GM18508 (cell line): Measurements from ENCODE around the gene VEGFB.

Experiments used
- ATAC-seq: cut with Tn5 transposase; IDR thresholded peaks from one replicate; pipeline ENCODE4 v1.9.1; 2021; ENCODE audit warnings: moderate number of reproducible peaks; ENCODE audit not compliant: insufficient read depth, unreplicated experiment

The VEGFB gene

DNA sequence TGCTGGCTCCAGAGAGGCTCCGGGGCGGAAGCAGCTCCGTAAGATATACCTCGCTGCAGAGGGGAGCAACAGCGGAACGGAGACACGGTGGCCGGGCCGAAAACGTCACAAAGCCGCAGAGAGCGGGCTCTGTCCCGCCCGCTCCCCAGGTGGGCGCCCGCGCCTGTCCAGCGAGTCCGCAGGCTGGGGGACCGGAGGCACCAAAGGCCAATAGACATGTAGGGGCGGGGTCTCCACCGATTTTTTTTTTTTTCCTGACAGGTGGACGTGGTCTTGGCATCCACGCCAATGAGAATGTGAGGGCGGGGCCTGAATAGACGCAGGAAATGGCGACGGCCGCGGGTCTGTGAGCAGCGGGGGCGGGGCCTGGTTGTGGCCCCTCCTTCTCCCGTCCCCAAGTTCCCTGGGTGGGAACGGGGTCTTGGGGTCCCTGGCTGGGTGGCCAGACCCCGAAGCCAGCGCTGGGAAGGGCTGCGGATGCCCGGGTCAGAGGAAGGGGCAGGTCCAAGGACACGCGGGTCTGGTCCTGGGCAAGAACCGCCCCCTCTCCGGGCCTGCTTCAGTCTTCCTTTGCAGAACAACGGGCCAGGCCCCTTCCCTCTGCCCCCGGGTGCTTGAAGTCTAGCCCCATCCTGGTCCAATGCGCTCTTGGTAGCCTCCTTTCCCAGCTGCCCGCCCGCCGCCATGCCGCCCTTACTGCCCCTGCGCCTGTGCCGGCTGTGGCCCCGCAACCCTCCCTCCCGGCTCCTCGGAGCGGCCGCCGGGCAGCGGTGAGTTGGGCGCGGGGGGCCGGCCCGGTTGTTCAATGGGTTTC is 4.0 kb upstream of the VEGFB start, which contains the start of gene DNAJC4:
Gene DNAJC4, plus strand, starts transcription at position 378 of the 814 bp plus-strand sequence. Its CDS starts 307 bp downstream, at position 685.
- no peak for ATAC-seq

DNA sequence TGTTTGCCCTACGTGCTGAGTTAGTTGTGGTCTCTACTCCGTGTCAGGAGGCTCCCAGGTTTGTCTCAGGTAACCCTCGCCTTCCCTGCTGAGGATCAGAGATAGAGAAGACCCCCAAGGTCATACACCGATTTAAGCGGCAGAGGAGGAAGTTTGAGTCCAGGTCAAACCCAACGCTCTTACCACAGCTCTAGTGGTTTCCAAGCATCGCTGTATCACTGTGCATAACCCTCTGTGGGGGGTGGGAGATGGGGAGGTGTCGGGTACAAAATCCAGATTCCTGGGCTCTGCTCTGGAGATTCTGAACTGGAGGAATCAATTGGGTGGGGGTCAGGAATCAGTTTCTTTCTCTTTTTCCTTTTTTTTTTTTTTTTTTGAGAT is 3.4 kb upstream of the VEGFB start:
- ATAC-seq: no peak

DNA sequence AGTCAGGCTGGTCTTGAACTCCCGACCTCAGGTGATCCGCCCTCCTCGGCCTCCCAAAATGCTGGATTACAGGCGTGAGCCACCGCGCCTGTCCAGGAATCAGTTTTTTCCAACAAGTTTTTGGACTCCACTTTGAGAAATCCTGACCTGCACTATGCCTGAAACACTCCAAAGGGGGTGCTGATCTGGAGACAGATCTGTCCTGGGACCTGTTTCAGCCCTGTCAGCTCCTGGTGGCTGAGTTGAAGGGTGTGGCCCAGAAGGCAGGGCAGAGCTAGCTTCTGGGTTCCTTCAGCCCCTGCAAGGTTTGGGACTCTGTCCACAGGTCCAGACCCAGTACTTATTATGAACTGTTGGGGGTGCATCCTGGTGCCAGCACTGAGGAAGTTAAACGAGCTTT is 2.8 kb upstream of the VEGFB start:
- no peak for ATAC-seq

DNA sequence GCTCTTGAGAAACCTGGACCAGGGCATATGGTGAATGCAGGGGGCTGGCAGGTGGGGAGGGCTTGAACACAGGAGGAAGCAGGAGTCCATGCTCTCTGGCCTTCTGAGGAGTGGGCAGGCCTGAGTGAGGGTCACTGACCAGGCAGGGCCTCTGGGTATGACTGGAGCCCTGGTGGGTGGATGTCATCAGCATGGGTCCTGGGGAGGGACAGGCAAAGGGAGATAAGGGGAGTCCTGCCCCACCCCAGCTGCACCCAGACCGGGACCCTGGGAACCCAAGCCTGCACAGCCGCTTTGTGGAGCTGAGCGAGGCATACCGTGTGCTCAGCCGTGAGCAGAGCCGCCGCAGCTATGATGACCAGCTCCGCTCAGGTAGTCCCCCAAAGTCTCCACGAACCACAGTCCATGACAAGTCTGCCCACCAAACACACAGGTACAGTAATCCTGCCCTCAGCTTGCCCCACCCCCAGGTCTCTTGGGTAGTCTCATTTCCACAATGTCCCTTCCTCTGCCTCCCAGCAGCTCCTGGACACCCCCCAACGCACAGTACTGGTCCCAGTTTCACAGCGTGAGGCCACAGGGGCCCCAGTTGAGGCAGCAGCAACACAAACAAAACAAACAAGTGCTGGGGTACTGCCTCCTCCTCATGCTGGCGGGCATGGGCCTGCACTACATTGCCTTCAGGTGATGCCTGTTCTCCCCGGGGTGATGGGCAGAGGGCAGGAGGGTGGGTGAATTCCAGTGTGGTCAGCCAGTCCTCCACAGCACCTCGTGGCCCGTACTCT is 2.0 kb upstream of the VEGFB start:
- ATAC-seq: no peak

DNA sequence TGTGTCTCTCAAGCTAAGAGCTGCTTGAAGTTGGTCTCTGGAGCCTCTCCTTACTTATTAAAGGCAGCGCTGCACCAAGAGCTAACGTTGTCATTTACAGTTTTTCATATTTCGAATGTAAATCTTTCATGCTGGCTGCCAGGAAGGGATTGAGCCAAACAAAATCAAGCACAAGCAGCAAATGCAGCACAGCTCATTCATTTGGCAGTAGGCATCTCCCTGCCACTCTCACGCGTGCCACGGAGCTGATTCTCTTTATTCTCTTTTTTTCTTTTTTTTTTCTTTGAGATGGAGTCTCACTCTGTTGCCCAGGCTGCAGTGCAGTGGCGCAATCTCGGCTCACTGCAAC is 1.4 kb upstream of the VEGFB start:
- no peak for ATAC-seq

DNA sequence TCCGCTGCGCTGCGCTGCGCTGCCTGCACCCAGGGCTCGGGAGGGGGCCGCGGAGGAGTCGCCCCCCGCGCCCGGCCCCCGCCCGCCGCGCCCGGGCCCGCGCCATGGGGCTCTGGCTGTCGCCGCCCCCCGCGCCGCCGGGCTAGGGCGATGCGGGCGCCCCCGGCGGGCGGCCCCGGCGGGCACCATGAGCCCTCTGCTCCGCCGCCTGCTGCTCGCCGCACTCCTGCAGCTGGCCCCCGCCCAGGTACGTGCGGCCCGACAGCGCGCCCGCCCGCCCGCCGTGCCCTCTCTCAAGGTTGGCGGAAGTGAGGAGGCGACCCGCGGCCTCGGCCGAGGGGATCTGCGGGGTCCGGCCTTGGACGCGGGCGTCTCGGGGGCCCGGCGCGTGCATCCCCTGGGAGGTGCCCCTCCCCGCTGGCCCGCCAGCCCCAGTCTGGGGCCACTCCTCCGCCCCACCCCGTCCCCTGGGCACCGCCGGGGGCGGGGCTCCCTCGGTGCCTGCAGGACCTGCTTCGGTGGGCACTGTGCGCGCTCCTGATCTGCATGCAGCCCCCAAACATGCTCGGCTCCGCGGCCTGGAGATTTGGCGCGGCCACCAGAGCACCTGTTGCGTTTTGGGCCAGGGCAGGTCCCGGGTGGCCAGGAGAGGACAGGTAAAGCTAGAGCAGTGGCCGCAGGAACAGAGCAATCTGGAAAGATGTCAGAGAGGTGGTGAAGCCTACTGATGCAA is 429 bp downstream of the VEGFB start:
- no peak for ATAC-seq

DNA sequence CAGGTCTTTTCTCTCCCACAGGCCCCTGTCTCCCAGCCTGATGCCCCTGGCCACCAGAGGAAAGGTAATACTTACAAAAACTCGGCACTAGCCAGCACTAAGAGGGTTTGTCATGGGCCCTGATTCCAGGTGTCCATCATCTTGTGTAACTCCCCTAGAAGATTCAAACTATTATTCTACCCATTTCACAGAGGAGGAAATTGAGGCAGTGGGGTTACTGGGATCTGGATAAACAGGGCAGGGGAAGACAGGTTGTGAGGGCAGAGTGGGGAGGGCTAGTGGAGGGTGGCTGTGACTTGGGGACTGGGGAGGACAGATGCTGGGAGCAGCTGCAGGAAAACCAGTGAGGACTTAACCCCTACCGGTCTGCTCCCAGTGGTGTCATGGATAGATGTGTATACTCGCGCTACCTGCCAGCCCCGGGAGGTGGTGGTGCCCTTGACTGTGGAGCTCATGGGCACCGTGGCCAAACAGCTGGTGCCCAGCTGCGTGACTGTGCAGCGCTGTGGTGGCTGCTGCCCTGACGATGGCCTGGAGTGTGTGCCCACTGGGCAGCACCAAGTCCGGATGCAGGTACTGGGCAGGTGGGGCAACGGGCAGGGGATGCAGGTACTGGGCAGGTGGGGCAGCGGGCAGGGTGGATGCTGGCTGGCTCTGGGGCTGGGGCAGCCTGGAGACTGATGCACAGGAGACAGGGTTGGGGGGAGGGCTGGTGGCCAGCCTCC is 1.2 kb downstream of the VEGFB start:
- ATAC-seq: no peak

DNA sequence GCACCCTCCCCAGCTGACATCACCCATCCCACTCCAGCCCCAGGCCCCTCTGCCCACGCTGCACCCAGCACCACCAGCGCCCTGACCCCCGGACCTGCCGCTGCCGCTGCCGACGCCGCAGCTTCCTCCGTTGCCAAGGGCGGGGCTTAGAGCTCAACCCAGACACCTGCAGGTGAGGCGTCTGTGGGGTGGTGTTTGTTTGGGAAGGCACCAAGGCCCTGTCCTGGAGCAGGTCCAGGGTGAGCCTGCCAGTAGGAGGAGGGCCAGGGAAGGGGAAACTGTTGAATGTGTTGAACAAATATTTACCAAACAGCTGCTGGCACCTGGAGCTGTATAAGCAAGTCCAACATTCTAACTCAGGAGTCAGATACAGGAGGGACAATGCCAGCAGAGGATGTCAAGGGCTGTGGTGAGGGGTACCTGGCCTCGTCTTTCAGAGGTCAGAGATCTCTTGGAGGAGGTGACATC is 3.1 kb downstream of the VEGFB start:
- ATAC-seq: no peak

DNA sequence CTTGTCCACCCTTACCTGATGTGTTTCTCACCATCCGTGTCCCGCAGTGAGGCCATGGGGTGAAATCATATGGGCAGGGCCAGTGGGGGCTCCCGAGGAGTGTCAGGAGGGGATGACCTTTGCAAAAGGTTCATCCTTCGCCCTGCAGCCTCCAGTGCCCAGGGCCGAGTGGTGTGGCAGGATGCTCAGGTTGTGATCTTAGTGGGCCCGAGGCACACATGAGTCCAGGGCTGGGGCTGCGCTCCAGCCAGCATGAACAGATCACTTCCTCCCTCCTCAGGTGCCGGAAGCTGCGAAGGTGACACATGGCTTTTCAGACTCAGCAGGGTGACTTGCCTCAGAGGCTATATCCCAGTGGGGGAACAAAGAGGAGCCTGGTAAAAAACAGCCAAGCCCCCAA is 3.7 kb downstream of the VEGFB start:
- ATAC-seq: no peak

DNA sequence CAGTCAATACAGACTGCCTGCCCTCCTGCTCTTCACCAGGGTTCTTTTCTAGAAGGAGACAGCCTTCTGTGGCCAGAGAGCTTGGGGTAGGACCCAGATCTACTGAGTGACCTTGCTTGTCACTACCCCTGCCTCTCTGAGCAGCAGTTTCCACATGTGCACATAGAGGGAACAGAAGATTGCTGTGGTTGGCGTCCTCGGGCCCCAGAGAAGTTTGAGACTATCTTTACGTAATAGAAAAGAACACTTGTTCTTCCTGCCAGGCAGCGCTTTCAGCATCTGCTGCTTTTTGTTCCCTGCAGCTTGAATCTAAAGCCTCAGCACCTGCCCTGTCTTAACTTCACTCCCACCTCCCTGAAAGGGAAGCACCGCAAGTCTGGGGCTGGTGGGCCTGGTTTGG is 4.6 kb downstream of the VEGFB start:
- ATAC-seq: no peak

DNA sequence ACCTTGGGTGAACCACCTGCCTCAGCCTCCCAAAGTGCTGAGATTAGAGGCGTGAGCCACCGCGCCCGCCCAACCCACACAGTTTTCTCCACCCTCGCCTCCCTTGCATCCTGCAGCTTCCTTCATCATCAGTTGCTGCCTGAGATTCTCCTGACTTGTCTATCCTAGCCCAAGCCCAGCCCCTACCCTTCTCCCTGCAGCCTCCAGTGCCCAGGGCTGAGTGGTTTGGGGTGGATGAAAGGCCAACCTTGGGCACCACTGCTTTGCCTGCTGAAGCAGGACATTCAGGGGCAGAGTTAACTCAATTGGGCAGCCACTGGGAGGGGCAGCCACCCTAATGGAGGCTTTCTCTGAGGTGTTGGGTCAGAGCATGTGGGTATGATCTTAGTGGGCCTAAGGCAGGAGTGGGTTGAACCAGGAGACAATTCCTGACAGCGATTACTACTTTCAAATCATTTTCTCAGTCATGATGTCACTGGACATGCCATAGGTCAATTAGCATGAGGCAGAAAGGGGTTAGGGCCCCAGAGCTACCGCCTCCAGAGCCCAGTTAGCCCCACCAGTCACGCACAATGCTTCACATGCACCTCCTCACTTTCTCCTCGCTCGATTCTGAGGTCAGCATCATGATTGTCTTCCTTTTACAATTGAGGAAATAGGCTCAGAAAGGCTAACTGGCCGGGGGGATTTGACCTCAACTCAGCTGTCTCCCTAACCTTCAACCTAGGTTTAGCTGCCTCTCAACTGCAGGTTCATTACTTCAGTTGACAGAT is 5.5 kb downstream of the VEGFB start:
- ATAC-seq: no peak

DNA sequence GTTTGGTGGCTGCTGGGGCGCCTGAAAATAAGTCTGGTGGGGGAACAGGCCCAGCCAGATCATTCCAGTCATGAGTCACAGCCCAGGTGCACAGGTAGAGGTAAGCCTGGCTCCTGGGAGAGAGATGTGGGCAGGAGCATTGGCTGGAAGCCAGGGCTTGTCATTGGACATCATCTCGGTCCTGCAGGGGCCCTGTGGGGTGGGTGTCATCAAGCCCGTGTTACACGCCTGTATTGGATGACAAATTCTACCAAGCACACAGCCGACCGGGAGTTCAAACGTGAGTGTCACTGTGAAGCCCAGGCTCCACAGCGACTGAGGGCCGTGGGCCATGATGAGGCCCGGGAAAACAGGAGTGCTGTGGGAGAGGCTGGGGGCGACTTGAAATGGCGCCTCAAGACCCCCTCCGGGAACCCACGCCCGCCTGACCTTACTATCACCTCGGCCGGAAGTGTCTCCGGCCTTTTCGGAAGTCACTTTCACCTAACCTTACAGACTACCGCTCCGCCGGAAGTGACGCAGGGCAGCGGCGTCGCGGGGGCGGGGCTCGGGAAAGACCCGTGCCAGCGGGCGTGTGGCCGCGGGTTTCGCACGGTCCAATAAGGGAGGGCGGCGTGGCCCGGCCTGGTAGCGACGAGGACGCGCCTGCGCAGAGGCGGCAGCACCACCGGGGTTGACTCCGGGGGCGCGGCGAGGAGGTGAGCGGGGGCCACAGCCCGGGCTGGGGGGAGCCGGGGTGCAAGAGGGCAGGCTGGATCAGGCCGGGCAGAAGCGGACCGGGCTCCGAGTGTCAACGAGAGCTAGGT is 6.3 kb downstream of the VEGFB start, which contains the start of gene FKBP2:
Gene FKBP2, plus strand, starts transcription at position 661 of the 806 bp plus-strand sequence. CDS start 1,293 bp downstream, outside the sequence.
- ATAC-seq: peak; percentile 38

DNA sequence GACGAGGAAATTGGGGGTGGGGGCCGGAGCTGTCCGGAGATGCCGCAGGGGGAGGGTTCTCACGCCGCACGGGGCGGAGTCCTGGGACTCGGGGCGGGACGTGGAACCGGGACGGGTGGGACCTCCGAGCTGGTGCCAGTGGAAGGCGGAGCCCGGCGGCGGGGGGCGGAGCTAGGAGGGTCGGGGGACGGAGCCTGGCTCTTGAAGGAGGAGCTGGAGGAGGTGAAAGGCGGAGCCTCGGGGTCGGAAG is 6.8 kb downstream of the VEGFB start:
- ATAC-seq: peak; percentile 34

DNA sequence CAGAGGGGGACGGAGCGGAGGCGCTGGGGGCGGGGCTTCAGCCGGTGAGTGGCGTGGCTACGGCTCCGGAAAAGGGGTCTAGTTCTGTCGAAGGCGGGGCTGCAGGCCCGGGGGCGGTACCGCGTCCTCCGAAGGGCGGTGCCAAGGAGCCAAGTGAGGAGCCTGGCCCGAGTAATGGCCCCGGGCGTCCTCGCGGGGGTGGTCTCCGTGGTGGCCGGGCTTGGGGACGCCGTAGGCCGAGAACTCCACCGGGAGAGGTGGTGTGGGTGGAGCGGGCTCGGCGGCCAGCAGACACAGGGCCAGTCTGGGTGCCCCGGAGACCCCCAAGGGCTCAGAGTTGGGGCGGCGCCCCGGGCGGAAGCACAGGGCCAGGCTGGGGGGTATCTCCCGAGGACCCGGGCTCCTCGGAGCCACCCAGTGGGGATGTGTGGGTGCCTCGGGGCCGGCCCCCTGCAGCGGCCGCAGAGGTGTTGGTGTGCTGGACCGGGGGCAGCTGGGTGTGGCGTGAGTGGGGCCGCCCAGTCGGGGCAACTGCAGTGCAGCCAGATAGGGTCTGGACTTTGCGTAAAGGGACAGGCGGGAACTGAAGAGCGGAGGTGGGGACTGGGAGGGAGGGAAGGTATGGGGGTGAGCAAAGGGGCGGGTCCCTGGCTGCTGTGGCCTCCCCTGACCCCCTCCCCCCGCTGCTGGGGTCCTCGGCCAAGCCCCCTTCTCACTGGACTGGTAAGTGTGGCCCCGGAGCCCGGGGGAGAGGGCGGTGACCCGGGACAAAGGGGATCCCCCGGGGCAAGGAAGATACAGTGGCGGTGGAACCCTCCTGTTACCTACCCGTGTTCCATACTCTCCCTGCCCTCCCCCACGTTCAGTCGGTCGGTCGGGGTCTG is 7.3 kb downstream of the VEGFB start:
- ATAC-seq: peak; percentile 37

DNA sequence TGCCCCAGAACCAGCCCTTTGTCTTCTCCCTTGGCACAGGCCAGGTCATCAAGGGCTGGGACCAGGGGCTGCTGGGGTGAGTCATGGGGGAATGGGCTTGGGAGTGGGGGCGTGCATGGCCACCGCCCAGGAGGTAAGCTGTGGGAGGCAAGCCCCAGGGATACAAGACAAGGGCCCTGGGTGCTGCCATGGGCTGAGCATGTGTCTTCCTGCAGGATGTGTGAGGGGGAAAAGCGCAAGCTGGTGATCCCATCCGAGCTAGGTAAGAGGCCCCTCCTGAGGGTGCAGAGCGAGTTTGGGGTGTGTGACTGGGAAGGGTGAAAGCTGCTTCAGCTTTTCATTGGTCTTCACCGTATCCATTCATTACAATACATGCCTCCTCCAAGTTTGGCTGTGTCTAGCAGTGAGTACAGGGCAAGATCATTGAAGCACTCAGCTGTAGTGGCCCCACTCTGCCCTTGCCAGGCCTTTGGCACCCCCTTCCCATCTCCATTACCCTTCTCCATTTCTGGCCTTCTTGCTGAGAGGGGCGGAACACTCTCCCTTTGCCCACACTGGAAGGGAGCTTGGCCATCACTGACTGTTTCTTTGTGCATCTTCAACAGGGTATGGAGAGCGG is 9.0 kb downstream of the VEGFB start:
- ATAC-seq: no peak

DNA sequence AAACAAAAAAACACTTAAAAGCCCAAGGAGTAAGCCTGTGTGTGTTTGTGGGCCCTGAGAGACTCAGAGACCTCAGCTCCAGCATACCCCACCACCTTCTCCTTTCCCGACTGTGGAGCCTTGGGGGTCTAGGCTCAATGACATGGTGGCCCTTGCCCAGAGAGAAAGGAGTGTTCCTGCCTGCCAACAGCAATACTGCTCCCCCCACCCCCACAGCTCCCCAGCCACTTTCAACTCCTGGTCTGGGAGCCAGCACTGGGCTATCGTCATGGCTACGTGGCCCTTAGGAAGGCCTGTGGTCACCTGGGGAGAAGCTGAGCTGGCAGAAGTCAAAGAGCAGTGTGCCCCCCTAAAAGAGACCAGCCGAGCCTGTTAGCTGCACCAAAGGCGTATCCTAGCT is 9.7 kb downstream of the VEGFB start:
- ATAC-seq: no peak

DNA sequence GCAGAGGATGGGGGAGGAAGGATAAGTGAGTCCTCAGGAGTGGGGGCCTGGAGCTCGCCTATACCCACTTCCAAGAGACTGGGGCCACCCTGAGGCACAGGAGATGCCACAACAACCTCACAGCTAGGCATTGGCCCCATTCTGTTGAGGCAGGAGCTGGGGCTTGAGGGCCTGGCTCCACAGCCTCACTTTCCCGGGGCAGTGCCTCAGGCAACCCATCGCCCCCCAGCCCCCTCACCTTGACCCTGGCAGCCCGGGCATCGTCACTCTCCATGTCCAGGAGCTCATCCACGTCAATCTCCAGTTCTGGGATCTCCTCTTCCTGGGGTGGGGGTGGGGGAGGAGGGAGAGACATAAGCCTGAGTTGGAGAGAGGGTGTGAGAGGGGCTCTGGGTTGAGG is 10.6 kb downstream of the VEGFB start:
- ATAC-seq: no peak

DNA sequence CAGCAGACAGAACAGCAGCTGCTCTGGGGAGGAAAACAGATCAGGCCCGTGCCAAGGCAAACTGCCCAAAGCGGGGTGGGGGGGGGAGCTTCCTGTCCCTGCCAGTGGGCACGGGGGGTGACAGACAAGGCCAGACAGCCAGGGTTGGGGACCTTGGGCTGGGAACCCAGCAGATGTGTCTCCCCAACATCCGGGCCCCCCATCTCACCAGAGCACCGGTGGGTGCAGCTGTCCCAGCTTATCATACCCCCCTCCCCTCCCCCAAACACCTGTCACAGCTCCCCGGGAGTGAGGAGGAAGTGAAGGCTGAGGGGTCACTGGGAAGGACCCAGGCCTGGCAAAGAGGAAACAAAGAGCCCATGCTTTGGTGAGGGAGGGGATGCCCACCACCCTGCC is 11.0 kb downstream of the VEGFB start:
- ATAC-seq: no peak
